Hypothalamus (tissue), 51 donors: ENCODE data around the gene TRIM46.
"Not testable (repeated sequence)": the region's sequence is repeated elsewhere in the genome, so short reads cannot be mapped to it uniquely, and the experiment has no call there.

Experiments used
- DNase-seq, 51 donors: peaks; one replicate each; lab custom pipeline; 2025; lab: John Stamatoyannopoulos, UW

TRIM46 gene

GRCh38 chr1:155199792-155200191, 26.1 kb downstream of the TRIM46 start:
- no peak for DNase-seq

- no peak for DNase-seq
These were observed 27.3 kb downstream of the TRIM46 start for GRCh38 chr1:155200920-155201319.

GRCh38 chr1:155202198-155202597, 28.5 kb downstream of the TRIM46 start:
- no peak for DNase-seq

GRCh38 chr1:155202731-155203515, 29.3 kb downstream of the TRIM46 start:
- no peak for DNase-seq

GRCh38 chr1:155205035-155205434, 31.4 kb downstream of the TRIM46 start:
- peak in 2 of 51 donors; percentile 21 to 31 for DNase-seq

- DNase-seq = no peak
These were observed 32.4 kb downstream of the TRIM46 start for GRCh38 chr1:155205969-155206593.

- peak in 45 of 51 donors; percentile 14 to 81 (median 54) for DNase-seq
These were observed 33.5 kb downstream of the TRIM46 start for GRCh38 chr1:155206891-155207805.

GRCh38 chr1:155207806-155208540, 34.3 kb downstream of the TRIM46 start, which contains the start of gene THBS3:
TSS of gene THBS3 (minus strand) at chr1:155207897. CDS start at chr1:155207876, 21 bp downstream.
- DNase-seq = peak in 34 of 51 donors; percentile 9 to 77 (median 49)

- peak; percentile 60 to 92 (median 79) for DNase-seq
These were observed 35.1 kb downstream of the TRIM46 start, which contains the start of gene MTX1 for GRCh38 chr1:155208541-155209311. TSS of gene MTX1 (plus strand) at chr1:155208695. CDS start at chr1:155208805, 110 bp downstream.

GRCh38 chr1:155209312-155209721, 35.7 kb downstream of the TRIM46 start:
- DNase-seq = no peak

GRCh38 chr1:155210314-155211104, 36.9 kb downstream of the TRIM46 start:
- DNase-seq = no peak

GRCh38 chr1:155211381-155212050, 37.9 kb downstream of the TRIM46 start:
- DNase-seq = peak in 1 of 51 donors; percentile 30

- not testable (repeated sequence) for DNase-seq
These were observed 38.4 kb downstream of the TRIM46 start for GRCh38 chr1:155212051-155212440.

- DNase-seq = not testable (repeated sequence)
These were observed 41.1 kb downstream of the TRIM46 start for GRCh38 chr1:155214702-155215101.

- DNase-seq = peak in 39 of 51 donors; percentile 4 to 86 (median 40)
These were observed 45.4 kb downstream of the TRIM46 start for GRCh38 chr1:155218854-155219591.

- peak in 36 of 51 donors; percentile 6 to 76 (median 32) for DNase-seq
These were observed 46.0 kb downstream of the TRIM46 start for GRCh38 chr1:155219592-155220031.
